ENCODE data around the gene UNC13C. TPM values are rescaled to one million over a fixed set of nuclear protein-coding genes. Genes with fewer than 3 reads are reported as not detected.

Gene UNC13C
- polyA plus RNA-seq, 3 donors, result 8.2 to 12.9 (median 10.4) TPM

DNA sequence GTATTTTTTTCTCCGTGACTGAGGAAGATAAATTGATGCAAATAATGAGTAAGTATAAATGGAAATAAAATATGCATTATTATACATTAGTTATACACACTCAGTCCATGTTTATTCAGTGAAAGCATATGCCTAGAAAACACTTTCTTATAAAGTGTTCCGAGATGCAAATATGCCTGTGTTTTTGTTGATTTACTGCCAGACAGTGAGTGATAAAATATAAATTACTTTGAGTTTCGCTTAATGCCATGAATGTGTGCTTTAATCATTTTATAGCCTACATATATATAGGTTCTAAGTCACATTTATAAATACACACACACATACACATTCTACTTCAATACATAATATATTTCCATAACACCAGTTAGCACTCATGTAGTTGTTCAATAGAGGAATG is 569.2 kb downstream of the UNC13C start:
- no peak for DNase-seq (ENCODE audit: low read depth in 3 of 3, low spot score in 2 of 3)

DNA sequence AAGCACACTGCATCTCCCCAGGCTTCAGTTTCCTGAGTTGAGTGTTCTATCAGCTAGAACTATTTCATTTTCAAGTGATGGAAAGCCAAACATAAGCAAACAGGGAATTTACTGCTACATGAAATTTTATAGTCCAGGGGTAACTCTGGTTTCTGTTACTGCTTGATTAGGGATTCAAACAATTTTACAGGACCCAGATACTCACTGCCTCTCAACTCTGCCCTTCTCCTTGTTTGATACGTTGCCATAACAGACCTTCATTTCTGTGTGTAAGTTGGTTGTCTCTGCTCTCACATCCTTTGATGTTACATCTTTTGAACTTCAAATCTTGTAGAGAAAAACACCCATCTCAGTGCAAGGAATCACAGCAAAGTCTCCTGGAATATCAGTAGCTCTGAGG is 572.7 kb downstream of the UNC13C start:
- no peak for DNase-seq (ENCODE audit: low read depth in 3 of 3, low spot score in 2 of 3)

DNA sequence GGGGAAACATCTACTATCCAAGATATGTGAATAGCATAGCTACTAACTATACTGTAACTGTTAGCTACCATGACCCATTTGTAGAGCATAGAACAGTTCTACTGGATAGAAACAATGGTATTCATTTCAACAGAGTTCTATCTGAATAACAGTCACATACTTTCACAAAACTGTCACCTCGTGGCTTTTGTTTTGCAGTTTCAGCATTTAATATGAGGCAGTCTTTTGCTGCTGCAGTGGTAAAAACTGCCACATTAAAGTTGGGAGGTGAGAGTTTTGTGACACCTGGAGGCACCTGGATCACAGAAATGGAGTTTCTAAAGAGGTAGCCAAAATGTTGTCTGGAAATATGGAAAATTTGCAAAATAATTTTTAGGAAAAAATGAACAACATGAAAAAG is 578.0 kb downstream of the UNC13C start:
- DNase-seq (ENCODE audit: low read depth in 3 of 3, low spot score in 2 of 3), result no peak

DNA sequence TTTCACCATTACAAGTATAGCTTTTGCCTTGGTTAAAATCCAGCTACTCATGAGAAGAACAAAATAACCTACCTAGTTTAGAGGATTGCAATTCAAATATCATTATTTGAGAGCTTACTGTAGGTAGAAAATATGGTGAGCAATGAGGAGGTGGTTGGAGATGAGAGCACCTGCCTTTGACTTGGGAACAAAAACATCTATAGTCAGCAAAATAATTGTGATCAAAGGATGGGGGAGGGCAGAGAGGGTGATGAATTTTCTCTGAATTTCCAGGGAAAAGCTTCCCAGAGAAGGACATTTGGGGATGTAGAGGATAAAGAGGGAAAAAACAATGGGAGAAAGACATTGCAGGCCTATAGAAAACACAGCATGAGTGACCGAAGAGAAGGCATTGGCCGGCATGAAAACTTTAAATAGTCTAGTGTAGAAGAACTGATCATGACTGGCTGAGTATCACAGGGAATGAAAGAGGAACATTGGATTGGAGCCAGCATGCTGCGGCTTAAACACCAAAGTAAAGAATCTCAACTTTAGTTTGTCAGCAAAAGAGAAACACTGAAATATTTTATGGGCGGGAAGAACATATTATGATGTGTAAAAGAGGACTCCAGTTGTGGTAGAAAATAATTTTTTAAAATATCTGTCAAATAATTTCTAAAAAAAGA is 581.3 kb downstream of the UNC13C start:
- no peak for DNase-seq (ENCODE audit: low read depth in 3 of 3, low spot score in 2 of 3)

DNA sequence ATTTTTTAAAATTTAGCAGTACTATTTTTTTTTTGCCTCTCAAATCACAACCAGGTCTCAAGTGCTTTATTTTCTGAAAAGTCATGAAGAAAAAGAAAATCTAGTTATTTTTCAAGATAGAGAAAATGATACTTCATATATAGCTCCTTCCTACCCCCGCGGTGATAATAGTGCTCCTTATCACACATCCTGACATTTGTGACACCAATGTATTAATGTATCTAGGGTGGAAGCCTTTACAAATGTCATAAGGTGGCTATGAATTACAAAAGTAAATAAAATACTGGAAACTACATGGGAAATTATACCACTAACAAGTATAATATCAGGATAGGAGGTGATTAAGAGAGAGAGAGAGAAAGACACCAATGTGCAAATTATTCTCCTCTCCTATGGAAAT is 582.2 kb downstream of the UNC13C start:
- DNase-seq (ENCODE audit: low read depth in 3 of 3, low spot score in 2 of 3), result no peak

DNA sequence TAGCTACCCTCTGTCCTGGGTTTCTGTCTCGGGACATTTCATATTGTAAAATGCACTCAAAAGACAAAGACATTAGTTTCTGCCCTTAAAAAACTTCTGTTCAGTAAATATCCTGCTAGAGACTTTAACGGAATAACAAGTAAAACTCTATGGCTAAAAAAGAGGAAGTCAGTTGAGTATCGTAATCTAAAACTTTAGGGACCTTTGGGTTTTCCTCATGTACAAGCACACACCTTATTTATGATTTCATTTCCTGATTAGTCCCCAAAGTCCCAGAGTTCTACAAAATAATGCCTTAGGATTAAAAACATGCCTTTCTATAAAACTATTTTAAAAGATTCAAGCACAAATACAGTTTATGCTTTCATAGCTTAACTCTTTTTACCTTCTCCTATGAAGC is 585.9 kb downstream of the UNC13C start:
- no peak for DNase-seq (ENCODE audit: low read depth in 3 of 3, low spot score in 2 of 3)

DNA sequence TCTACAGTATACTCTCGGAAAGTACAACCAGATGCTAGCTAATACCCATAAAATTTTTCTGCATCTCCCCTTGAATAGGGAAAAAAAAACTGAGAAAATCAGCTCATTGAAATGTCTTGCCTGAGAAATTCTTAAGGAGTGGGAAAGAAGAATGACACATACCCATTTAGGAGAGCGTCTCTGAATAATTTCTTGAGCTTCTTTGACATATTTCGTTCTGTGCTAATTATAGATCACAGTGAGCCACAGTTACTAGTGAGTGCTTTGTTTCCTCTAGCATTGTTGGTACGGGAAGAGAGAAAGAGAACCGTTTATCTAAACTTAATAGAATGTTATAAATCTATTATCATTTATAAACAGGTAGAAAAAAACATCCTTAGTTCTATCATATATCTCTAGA is 588.4 kb downstream of the UNC13C start:
- DNase-seq (ENCODE audit: low read depth in 3 of 3, low spot score in 2 of 3), result no peak

DNA sequence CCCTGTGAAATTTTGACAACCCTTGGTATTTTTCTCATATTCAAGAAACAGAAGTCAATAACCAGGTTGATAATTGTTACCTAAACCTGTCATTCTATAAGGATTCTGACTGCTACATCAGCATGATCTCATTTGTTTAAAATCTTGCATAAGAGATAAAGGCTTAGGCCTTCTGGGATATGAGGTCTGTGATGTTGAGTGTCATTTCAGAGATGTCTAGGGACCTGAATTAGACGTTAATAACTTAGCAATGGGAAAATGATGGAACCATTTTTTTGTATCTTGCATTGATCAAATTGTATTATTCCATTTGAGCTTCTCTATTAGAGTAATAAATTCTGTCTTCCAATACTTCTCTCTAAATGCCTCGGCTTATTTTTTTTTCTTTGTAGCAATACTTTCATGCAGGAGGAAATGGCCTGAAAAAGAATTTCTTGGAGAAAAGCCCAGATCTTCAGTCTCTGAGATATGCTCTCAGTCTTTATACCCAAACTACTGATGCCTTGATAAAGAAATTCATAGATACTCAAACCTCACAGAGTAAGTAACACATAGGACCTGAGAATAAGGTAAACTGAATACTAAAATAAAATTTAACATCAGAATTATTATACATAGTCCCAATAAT is 589.3 kb downstream of the UNC13C start:
- DNase-seq (ENCODE audit: low read depth in 3 of 3, low spot score in 2 of 3), result no peak

DNA sequence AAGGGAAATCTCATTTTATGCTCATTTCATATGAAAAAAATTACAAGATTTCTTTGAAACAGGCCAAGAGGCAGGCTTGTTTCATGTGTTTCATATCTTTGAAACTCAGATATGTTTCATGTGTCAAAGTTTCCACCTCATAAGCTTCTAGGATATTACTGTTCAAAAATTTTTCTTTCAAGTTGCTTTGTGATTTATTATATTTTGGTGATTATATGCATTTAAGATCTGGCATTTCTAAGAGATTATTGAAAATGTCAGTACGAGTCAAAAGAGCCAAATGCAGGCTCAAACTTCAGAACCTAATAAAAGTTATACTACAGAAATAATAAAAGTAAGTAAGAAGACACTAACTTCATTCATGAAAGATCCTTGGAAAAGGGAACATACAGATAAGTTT is 590.1 kb downstream of the UNC13C start:
- DNase-seq (ENCODE audit: low read depth in 3 of 3, low spot score in 2 of 3), result no peak

DNA sequence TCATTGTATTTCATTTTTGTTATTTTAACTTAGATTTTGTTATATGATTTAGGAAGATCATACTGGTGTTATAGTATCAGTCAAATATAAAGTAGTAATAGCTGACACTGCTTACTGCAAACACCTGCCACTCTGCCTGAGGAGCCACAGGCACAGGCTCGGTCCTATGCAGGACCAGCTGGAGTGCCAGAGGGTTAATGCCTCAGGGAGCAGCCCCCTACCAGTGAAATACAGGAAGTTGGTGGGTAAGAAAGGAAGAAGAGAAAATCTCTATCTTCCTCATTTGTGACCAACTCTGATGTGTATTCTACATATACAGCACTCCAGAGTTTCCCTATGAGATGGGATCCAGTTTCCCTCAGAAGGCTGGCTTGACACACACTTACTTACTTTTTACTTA is 593.3 kb downstream of the UNC13C start:
- DNase-seq (ENCODE audit: low read depth in 3 of 3, low spot score in 2 of 3), result no peak

DNA sequence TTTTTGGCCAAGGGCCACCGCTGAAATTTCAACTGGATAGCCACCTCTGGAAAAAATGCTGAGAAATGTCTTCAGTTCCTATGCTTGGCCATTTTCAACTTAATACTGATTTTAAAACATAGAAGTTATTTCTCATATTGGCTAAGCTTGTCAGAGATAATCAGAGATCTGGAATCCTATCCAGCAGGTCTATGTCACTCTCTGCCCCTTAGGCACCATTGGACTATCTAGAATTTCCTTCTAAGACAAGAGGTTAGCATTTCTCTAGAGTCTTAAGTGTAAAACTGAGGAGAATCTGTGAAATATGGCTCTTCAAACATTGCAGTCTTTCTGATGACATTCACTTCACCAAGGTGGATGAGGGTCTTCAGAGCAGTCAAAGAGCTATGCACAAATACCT is 597.3 kb downstream of the UNC13C start:
- no peak for DNase-seq (ENCODE audit: low read depth in 3 of 3, low spot score in 2 of 3)

DNA sequence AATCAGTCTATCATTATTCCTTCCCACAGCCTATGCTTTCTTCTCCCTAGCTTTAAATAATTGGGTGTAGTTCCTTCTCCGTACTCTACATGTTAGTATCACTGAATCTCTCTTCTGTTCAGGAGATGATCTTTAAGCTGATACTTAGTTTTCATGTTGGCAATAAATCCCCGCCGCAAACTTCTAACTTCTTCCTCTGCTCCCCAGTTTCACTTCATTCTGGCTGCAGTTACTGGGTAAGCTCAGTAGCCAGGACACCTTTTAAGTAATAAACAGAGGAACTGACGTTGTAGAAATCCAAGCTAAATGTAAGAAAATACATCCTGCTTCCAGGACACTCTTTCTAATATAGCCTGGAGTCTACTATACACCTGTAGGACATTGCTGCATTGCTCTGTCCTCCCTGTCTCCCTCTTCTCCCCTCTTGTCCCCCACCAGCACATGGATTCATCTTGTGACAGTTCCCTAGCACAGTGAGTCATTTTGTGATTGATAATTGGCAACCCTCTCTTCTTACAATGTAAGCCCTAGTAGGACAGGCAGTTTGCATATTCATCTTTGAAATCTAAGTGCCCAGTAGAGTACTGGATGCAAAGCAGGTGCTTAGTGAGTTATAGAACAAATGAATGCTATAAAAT is 598.2 kb downstream of the UNC13C start:
- no peak for DNase-seq (ENCODE audit: low read depth in 3 of 3, low spot score in 2 of 3)

DNA sequence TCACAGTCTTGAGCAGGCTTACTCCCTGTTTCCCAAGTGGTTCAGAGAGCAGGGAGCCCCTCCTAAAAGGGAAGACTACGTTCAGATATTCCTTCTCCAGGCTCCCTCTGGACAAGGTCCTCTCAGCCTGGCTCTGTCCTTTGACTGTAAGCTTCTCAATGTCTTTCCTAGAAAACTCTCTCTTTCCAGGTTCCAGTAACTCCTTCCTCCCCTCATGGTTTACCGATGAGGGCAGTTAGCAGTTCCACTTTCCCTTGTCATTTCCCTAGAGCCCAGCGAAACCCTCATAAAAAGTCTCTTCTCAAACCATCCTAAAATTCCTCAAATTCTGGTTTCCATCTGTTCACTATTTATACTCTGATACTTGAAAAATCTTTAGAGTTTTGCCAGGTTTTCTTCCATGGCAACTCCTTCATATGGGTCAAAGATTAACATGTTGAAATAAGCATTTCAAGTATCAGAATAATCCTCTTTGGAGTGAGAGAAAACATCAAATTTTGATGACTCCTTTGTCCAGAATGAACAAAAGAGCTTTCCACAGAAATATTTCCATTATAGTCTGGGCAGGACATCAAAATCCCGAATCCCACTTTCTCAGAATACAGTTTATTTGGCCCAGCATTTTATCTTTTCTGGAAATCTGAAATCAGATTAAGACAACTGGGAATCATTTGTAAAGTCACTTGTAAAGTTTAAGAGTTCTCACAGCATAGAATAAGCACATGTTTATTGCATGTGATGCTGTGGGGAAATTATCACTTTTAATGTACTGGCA is 599.4 kb downstream of the UNC13C start:
- no peak for DNase-seq (ENCODE audit: low read depth in 3 of 3, low spot score in 2 of 3)

DNA sequence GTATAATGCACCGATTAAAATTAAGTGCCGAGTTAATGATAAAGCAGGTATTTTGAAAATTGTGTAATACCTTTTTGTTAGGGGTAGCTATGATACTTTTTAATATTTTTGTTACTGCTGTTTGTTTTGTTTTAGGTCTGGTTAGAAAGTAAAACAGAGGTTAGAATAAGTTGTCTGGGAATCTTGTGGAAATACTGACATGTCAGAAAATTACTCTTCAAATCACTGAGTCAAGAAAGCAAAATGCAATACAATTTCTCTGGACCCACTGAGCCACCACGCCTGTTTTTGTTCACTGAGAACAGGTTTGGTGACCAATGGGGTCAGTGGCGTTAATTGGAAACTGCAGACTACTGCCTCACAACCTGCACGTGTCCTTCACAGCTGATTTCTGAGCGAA is 601.6 kb downstream of the UNC13C start:
- no peak for DNase-seq (ENCODE audit: low read depth in 3 of 3, low spot score in 2 of 3)

DNA sequence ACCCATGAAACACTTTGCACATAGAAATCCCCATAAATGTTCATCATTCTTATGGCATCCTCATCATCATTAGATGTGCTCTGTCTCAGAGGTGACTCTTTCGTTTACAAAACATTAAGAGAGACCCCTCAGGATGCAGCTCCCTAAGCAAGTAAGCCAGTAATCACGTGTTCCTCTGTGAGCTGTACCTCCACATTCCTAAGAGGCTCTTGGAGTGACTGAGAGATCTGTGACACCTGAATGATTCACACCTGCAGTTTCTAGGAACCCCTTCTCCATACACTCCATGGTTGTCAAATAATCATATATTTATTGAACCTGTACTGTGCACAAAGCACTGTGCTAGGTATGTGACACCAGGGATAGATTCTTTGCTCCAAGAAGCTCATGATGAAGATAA is 602.4 kb downstream of the UNC13C start:
- DNase-seq (ENCODE audit: low read depth in 3 of 3, low spot score in 2 of 3), result no peak

DNA sequence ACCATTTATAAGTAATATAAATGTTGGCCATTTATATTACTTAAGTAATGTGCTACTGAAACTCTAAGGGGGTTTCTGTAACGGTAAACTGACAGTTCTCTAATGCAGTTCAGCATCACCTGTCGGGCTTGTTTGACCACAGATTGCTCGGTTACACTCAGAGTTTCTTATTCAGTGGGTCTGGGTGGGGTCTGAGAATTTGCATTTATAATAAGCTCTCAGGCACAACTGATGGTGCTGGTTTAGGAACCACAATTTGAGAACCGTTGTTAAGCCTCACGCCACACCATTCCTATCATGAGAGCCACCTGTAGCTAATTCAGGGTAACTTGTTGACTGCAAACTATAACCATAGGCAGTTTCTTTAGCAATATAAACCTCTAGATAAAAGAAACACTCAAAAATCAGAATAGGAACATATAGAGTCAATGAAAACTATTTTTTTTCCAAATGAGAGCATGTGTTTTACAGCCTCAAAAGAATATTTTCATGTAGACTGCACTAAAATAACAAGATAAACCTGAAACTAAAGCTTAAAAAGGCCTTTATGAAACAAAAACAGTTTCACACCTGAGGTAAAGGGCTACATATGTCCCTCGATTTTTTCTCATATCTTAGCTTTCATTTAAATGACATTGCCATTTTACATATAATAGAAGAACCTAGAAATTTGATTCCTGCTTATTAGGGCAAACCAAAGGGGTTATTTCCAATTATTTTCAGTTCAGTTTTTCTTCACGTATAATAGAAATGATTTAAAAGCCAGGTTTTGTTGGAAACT is 604.8 kb downstream of the UNC13C start:
- DNase-seq (ENCODE audit: low read depth in 3 of 3, low spot score in 2 of 3), result no peak

DNA sequence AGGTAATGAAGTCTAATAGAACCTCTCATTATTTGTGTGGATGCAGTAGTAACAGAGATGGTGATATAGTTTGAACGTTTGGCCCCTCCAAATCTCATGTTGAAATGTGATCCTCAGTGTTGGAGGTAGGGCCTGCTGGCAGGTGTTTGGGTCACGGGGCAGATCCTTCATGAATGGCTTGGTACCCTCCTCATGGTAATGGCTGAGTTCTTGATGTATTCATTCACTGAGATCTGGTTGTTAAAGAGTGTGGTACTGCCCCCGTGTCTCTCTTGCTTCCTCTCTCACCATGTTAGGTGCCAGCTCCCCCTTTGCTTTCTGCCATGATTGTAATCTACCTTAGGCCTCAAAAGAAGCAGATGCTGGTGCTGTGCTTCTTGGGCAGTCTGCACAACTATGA is 606.8 kb downstream of the UNC13C start:
- no peak for DNase-seq (ENCODE audit: low read depth in 3 of 3, low spot score in 2 of 3)

DNA sequence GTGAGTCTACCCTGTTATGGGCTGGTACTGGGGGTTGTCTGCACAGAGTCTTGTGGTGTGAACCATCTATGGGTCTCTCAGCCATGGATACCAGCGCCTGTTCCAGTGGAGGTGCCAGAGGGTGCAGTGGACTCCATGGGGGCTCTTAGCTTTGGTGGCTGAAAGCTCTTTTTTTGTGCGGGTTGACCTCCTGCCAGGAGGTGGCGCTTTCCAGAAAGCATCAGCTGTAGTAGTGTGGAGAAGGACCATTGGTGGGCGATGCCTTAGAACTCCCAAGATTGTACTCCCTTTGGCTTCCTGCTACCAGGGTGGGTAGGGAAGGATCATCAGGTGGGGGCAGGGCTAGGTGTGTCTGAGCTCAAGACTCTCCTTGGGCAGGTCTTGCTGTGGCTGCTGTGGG is 615.9 kb downstream of the UNC13C start:
- no peak for DNase-seq (ENCODE audit: low read depth in 3 of 3, low spot score in 2 of 3)

DNA sequence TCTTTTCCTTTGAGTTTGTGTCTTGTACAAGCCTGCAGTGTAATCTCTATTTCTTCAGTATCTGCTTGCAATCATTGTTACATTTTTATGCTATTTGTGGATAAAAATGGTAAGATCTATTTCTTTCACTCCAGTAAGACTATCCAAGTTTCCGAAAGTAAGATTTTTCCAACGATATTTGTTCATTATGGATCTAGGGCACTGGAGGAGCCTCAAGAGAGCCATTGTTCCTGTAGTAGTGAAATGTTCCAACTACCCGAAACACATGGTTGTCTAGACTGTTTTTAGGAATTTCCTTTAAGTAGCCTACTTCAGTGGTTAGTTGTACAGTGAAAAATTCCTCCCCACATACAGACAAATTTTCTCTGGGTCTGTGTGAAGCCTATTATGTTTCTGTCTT is 621.1 kb downstream of the UNC13C start:
- DNase-seq (ENCODE audit: low read depth in 3 of 3, low spot score in 2 of 3), result no peak

DNA sequence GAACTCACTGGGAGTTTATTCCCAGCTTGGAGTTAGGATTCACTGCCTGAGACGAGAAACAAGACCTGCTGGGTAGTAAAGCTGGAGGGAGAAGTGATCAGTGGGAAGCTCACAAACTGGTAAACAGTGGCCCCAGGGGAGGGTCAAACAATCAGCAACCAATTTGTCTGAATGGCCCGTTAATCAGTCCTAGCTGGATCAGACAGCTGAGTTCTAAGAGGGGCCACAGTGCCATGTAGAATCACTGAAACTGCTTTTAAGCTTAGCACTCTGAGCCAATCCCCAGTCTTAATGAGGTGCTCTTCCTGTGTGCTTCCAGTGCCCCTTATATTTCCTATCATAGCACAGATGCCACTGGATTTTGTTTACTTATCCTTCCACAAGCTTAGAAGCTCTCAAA is 626.8 kb downstream of the UNC13C start:
- DNase-seq (ENCODE audit: low read depth in 3 of 3, low spot score in 2 of 3), result no peak

DNA sequence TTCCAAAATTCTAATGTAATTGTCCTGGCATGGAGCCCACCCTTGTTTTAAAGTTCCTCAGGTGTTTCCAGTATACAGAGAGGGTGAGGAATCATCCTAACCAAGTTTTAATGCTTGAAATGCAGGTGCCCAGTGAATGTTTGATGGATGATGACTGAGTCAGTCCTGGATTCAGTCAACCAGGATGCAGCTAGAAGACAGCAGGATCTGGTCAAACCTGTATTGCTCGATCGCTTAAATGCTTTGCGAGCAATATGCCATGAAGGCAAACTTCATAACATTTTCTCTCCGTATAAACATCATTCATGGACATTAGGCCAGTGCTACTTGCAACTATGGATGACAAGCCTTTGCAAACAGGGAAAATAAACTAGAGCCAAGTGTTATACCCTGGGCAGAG is 627.3 kb downstream of the UNC13C start:
- no peak for DNase-seq (ENCODE audit: low read depth in 3 of 3, low spot score in 2 of 3)

Data from right renal cortex interstitium (tissue), 3 donors.